Erythroblast (primary cell): Measurements from ENCODE around the gene RAD54L.

Experiments
- GATA1 ChIP-seq: IDR thresholded peaks from 2 replicates; pipeline ENCODE4 v1.6.1; 2011; ENCODE audit warnings: low read depth, mild to moderate bottlenecking, control low read depth, low read length, moderate library complexity
- POLR2A ChIP-seq: IDR thresholded peaks from 2 replicates; pipeline ENCODE4 v1.6.1; 2011; ENCODE audit warnings: mild to moderate bottlenecking, low read length

- TF ChIP-seq POLR2A (no peak), GATA1 (no peak)
These were observed 69.8 kb downstream of the RAD54L start for GRCh38 chr1:46317323-46317722.
